GM12891 (cell line): ENCODE data around the gene GARIN3.

Source experiments
- DNase-seq: peaks from one replicate; pipeline ENCODE4 v3.0.0; 2011; ENCODE audit warnings: low spot score; ENCODE audit not compliant: insufficient read length
- FAIRE-seq: peaks from 2 replicates; lab custom pipeline; 2011; peaks lifted over from hg19 to GRCh38; lab: Jason Lieb, UNC
- PAX5 ChIP-seq: IDR thresholded peaks from 2 replicates; pipeline ENCODE4 v1.6.1; 2011; ENCODE audit warnings: low read length, moderate library complexity, mild to moderate bottlenecking; ENCODE audit not compliant: insufficient read depth, severe bottlenecking
- POLR2A ChIP-seq: IDR thresholded peaks from 2 replicates; pipeline ENCODE4 v1.6.1; 2011; ENCODE audit warnings: low read depth, low read length, control low read depth
- POLR2AphosphoS5 ChIP-seq: IDR thresholded peaks from 2 replicates; pipeline ENCODE4 v1.6.1; 2011; ENCODE audit warnings: low read depth, low read length, control low read depth
- POU2F2 ChIP-seq: IDR thresholded peaks from 2 replicates; pipeline ENCODE4 v1.6.1; 2011; ENCODE audit warnings: low read depth, mild to moderate bottlenecking, control low read depth, low read length, moderate library complexity
- SPI1 ChIP-seq: IDR thresholded peaks from 2 replicates; pipeline ENCODE4 v1.6.1; 2011; ENCODE audit warnings: low read depth, low read length, control low read depth
- TAF1 ChIP-seq: IDR thresholded peaks from 2 replicates; pipeline ENCODE4 v1.6.1; 2011; ENCODE audit warnings: low read depth, low read length, control low read depth

Gene GARIN3

GRCh38 chr5:157120102-157120501 lies 46.0 kb downstream of the GARIN3 start:
- no peak for DNase-seq
- TF ChIP-seq TAF1 (no peak), POLR2AphosphoS5 (no peak), SPI1 (no peak), POLR2A (no peak), PAX5 (no peak), POU2F2 (no peak)
- no peak for FAIRE-seq

GRCh38 chr5:157116483-157116954 lies 49.5 kb downstream of the GARIN3 start:
- no peak for TF ChIP-seq SPI1
- TF ChIP-seq POU2F2, result no peak
- TF ChIP-seq POLR2A, result no peak
- no peak for TF ChIP-seq POLR2AphosphoS5
- TF ChIP-seq PAX5, result no peak
- TF ChIP-seq TAF1, result no peak
- DNase-seq, result no peak
- FAIRE-seq, result peak; percentile 71

DNA sequence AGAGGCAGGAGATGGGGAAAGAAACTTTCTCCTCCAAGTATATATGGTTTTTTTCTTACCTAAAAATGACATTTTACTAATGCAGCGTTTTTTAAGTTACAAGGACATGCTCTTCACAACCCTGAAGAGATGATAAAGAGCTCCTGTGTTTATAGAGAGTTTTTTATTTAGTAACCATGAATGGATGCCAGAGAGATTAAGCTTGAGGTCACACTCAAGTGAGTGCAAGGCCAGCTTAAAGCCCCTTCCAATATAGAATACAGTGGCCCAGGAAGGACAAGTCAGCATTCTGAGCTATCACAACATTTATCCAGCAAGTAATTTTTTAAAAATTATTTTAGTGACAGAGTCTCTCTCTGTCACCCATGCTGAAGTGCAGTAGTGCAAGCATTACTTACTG lies 50.6 kb downstream of the GARIN3 start:
- DNase-seq (no peak), FAIRE-seq (no peak)
- TF ChIP-seq POLR2AphosphoS5 (no peak), SPI1 (no peak), TAF1 (no peak), POLR2A (no peak), PAX5 (no peak), POU2F2 (no peak)

GRCh38 chr5:157115012-157115411 lies 51.1 kb downstream of the GARIN3 start:
- DNase-seq (no peak), FAIRE-seq (peak; percentile 59)
- TF ChIP-seq POU2F2 (no peak), PAX5 (no peak), SPI1 (no peak), TAF1 (no peak), POLR2AphosphoS5 (no peak), POLR2A (no peak)

DNA sequence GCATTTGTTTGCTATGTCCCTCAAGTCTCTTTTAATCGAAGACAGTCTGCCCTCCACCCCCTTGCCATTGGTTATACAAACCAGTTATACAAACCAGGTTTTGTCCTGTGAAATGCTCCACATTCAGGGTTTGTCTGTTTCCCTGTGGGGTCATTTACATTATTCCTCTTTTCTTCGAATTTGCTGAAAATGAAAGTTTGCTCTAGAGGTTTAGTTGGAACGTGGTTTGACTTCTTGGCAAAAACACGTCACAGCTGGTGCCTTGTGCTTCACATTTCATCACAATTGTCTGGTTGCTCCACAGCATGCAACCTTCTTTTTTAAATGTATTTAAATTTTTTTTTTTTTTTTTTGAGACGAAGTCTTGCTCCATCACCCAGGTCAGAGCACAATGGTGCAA lies 53.1 kb downstream of the GARIN3 start:
- no peak for DNase-seq
- TF ChIP-seq SPI1 (no peak), POU2F2 (no peak), POLR2A (no peak), POLR2AphosphoS5 (no peak), TAF1 (no peak), PAX5 (no peak)
- no peak for FAIRE-seq
